ENCODE measurements around the gene PLPP2.

The PLPP2 gene

GRCh38 chr19:291006-291521 lies at the start of gene PLPP2:
Gene PLPP2, minus strand, starts transcription at chr19:291403. Its CDS starts 67 bp downstream, at chr19:291336.
- DNase-seq (ENCODE audit: low read depth in 2 of 2) = no peak

- no peak for DNase-seq (ENCODE audit: low read depth in 2 of 2)
Measured at GRCh38 chr19:340620-341385, 49.6 kb upstream of the PLPP2 start.

- DNase-seq (ENCODE audit: low read depth in 2 of 2) = no peak
Measured at GRCh38 chr19:339262-339887, 48.2 kb upstream of the PLPP2 start.

GRCh38 chr19:338421-338820 lies 47.2 kb upstream of the PLPP2 start:
- DNase-seq (ENCODE audit: low read depth in 2 of 2) = no peak

GRCh38 chr19:336067-336614 lies 44.9 kb upstream of the PLPP2 start:
- no peak for DNase-seq (ENCODE audit: low read depth in 2 of 2)

GRCh38 chr19:335486-336066 lies 44.4 kb upstream of the PLPP2 start:
- no peak for DNase-seq (ENCODE audit: low read depth in 2 of 2)

GRCh38 chr19:335072-335471 lies 43.9 kb upstream of the PLPP2 start:
- DNase-seq (ENCODE audit: low read depth in 2 of 2) = no peak

- no peak for DNase-seq (ENCODE audit: low read depth in 2 of 2)
Measured at GRCh38 chr19:334296-335071, 43.3 kb upstream of the PLPP2 start.

- no peak for DNase-seq (ENCODE audit: low read depth in 2 of 2)
Measured at GRCh38 chr19:330503-330902, 39.3 kb upstream of the PLPP2 start.

- no peak for DNase-seq (ENCODE audit: low read depth in 2 of 2)
Measured at GRCh38 chr19:329876-330275, 38.7 kb upstream of the PLPP2 start.

GRCh38 chr19:328025-328505 lies 36.9 kb upstream of the PLPP2 start:
- no peak for DNase-seq (ENCODE audit: low read depth in 2 of 2)

GRCh38 chr19:327291-328024 lies 36.3 kb upstream of the PLPP2 start:
- DNase-seq (ENCODE audit: low read depth in 2 of 2) = no peak

GRCh38 chr19:326871-327270 lies 35.7 kb upstream of the PLPP2 start:
- no peak for DNase-seq (ENCODE audit: low read depth in 2 of 2)

- no peak for DNase-seq (ENCODE audit: low read depth in 2 of 2)
Measured at GRCh38 chr19:325937-326565, 34.8 kb upstream of the PLPP2 start.

- DNase-seq (ENCODE audit: low read depth in 2 of 2) = no peak
Measured at GRCh38 chr19:325173-325936, 34.2 kb upstream of the PLPP2 start.

GRCh38 chr19:324716-325115 lies 33.5 kb upstream of the PLPP2 start:
- DNase-seq (ENCODE audit: low read depth in 2 of 2) = no peak

GRCh38 chr19:322616-323015 lies 31.4 kb upstream of the PLPP2 start:
- no peak for DNase-seq (ENCODE audit: low read depth in 2 of 2)

GRCh38 chr19:318509-318774 lies 27.2 kb upstream of the PLPP2 start:
- DNase-seq (ENCODE audit: low read depth in 2 of 2) = no peak

GRCh38 chr19:317710-318508 lies 26.7 kb upstream of the PLPP2 start:
- no peak for DNase-seq (ENCODE audit: low read depth in 2 of 2)

All from stimulated activated CD4-positive, alpha-beta T cell treated with anti-CD3 and anti-CD28 coated beads, Interleukin-12 subunit alpha, Interleukin-12 subunit beta, amount 100 ng/mL, for 24 hours (primary cell).